Measurements from ENCODE around the gene PCED1A. TPM values are rescaled to one million over a fixed set of nuclear protein-coding genes. Genes with fewer than 3 reads are reported as not detected.

Gene PCED1A
- total and polyA plus RNA-seq, 2 of the 8 experiments (the other 6 are each of a cell fraction or from before 2014, with no cell fraction given): 13.4 to 18.9 TPM

GRCh38 chr20:2846698-2847097 is 6.2 kb upstream of the PCED1A start:
- no peak for FAIRE-seq
- POLR2A ChIA-PET (ENCODE audit: partially characterized antibody): no interaction called here

More at GRCh38 chr20:2846698-2847097, 6.2 kb upstream of the PCED1A start:
- CTCF ChIA-PET (ENCODE audit: partially characterized antibody): no interaction called here
- Histone ChIP-seq H3K4me2 (ENCODE audit: insufficient read depth in 1 of 2, low read depth in 2 of 2, low read length in 2 of 2) (no peak overlapping the region), H3K36me3 (ENCODE audit: control insufficient read depth in 2 of 4, insufficient read depth in 4 of 4, low read length in 3 of 4) (no peaks in the 10 kb centered on the region), H3K4ac (replicated peaks; ENCODE audit: insufficient read length, low read depth, low read length) (no peak overlapping the region), H2BK120ac (replicated peaks; ENCODE audit: low read depth, low read length) (no peak overlapping the region), H3K4me3 (ENCODE audit: extremely low read depth in 1 of 4, insufficient read depth in 2 of 4, low read depth in 3 of 4, low read length in 4 of 4) (no peak overlapping the region), H4K5ac (ENCODE audit: insufficient read length, low read depth, low read length) (no peak overlapping the region), H4K91ac (replicated peaks; ENCODE audit: insufficient read length, low read length) (no peak overlapping the region), H3K79me1 (ENCODE audit: low read depth, low read length) (no peaks in the 10 kb centered on the region), H3K23me2 (ENCODE audit: low read depth, low read length) (no peaks in the 10 kb centered on the region; the same call in 1 of the 2 replicates), H2BK15ac (ENCODE audit: low read length) (no peak overlapping the region), H4K20me1 (replicated peaks in 1 of 2; ENCODE audit: control insufficient read depth in 1 of 2, insufficient read depth in 2 of 2, low read length in 2 of 2) (no peaks in the 10 kb centered on the region), H2AFZ (ENCODE audit: low read length) (no peak overlapping the region), H3K9ac (replicated peaks in 1 of 4; ENCODE audit: extremely low read depth in 1 of 4, low read depth in 3 of 4, low read length in 3 of 4) (no peak overlapping the region), H3K14ac (ENCODE audit: insufficient read length) (no peak overlapping the region), H3K56ac (replicated peaks; ENCODE audit: insufficient read length, low read depth, low read length) (no peak overlapping the region), H2BK5ac (ENCODE audit: low read depth, low read length) (no peak overlapping the region), H3K18ac (ENCODE audit: extremely low read depth, low read length) (no peak overlapping the region), H3K9me3 (ENCODE audit: insufficient read depth in 2 of 2, low read depth in 1 of 2, low read length in 1 of 2) (no peaks in the 10 kb centered on the region), H3K27ac (ENCODE audit: low read depth, low read length) (no peak overlapping the region), H2BK20ac (ENCODE audit: low read length) (no peak overlapping the region), H3K4me1 (replicated peaks in 1 of 4; ENCODE audit: control insufficient read depth in 3 of 4, insufficient read depth in 4 of 4, low read length in 3 of 4) (no peaks in the 10 kb centered on the region; a peak in 1 of 7 replicates), H4K8ac (ENCODE audit: extremely low read depth, insufficient read depth, low read length) (no peak overlapping the region), H3K23ac (ENCODE audit: insufficient read length) (no peak overlapping the region), H3K27me3 (replicated peaks in 1 of 4; ENCODE audit: control insufficient read depth in 3 of 4, extremely low read depth in 1 of 4, insufficient read depth in 3 of 4, low read length in 3 of 4) (no peaks in the 10 kb centered on the region), H3K79me2 (ENCODE audit: control insufficient read depth in 1 of 2, insufficient read depth in 2 of 2, low read length in 2 of 2) (no peaks in the 10 kb centered on the region), H2AK5ac (ENCODE audit: low read depth, low read length) (no peak overlapping the region), H2BK12ac (ENCODE audit: low read depth, low read length) (no peak overlapping the region)
- TF ChIP-seq MAFK (IDR thresholded peaks at IDR 0.05; ENCODE audit: low read depth, low read length): no peak
- no peak for TF ChIP-seq CBX5 (IDR thresholded peaks at IDR 0.05; ENCODE audit: low read depth, low read length)
- TF ChIP-seq KDM1A (IDR thresholded peaks at IDR 0.05; ENCODE audit: borderline replicate concordance, low read length): no peak
- TF ChIP-seq SP1 (IDR thresholded peaks at IDR 0.05; ENCODE audit: low read depth, low read length): no peak
- TF ChIP-seq BCL11A (IDR thresholded peaks at IDR 0.05; ENCODE audit: low read depth in 2 of 2, low read length in 2 of 2): no peak
- TF ChIP-seq POLR2A (IDR thresholded peaks at IDR 0.05; ENCODE audit: control extremely low read depth in 1 of 2, low read depth in 2 of 2, low read length in 2 of 2): no peak
- no peak for TF ChIP-seq EZH2 (IDR thresholded peaks at IDR 0.05; ENCODE audit: low read depth, low read length, severe bottlenecking)
- TF ChIP-seq HDAC2 (IDR thresholded peaks at IDR 0.05; ENCODE audit: borderline replicate concordance in 1 of 2, low read depth in 2 of 2, low read length in 2 of 2): no peak
- no peak for TF ChIP-seq CTCF (IDR thresholded peaks at IDR 0.05; ENCODE audit: control extremely low read depth in 1 of 3, insufficient read depth in 1 of 3, low read depth in 1 of 3, low read length in 3 of 3)
- TF ChIP-seq TCF12 (IDR thresholded peaks at IDR 0.05; ENCODE audit: low read depth, low read length): no peak
- 98% methylated on average over 5 of the region's 5 CpGs; no CpG with 5 or more reads in 1 of the 2 experiments for WGBS, 2 experiments (ENCODE audit: extremely low coverage in 1 of 2, insufficient coverage in 1 of 2, insufficient read length in 1 of 2, insufficient replicate concordance in 2 of 2, low coverage in 1 of 2, low lambda C conversion rate in 2 of 2, missing lambda C conversion rate in 1 of 2)
- DNase-seq (ENCODE audit: low read depth in 1 of 2, low spot score in 2 of 2): no peak

All from H1 (cell line).